GM21528 (cell line): ENCODE results near the gene SPTA1.
"Not testable (repeated sequence)": the region's sequence is repeated elsewhere in the genome, so short reads cannot be mapped to it uniquely, and the experiment has no call there.

Experiments used
- ATAC-seq: cut with Tn5 transposase; IDR thresholded peaks from one replicate; pipeline ENCODE4 v1.9.1; 2021; ENCODE audit warnings: mild to moderate bottlenecking, moderate library complexity; ENCODE audit not compliant: unreplicated experiment, low FRiP score

SPTA1 gene

GRCh38 chr1:158686111-158687009, at the start of gene SPTA1:
TSS of gene SPTA1 (minus strand) at chr1:158686715. CDS start at chr1:158686517, 198 bp downstream.
- ATAC-seq, result no peak

GRCh38 chr1:158735848-158736247, 49.3 kb upstream of the SPTA1 start:
- ATAC-seq, result no peak

GRCh38 chr1:158732524-158732923, 46.0 kb upstream of the SPTA1 start:
- ATAC-seq, result no peak

GRCh38 chr1:158731707-158732106, 45.2 kb upstream of the SPTA1 start:
- ATAC-seq, result no peak

GRCh38 chr1:158730453-158730852, 43.9 kb upstream of the SPTA1 start:
- no peak for ATAC-seq

GRCh38 chr1:158728510-158729225, 42.2 kb upstream of the SPTA1 start:
- no peak for ATAC-seq

- ATAC-seq, result no peak
These were observed 37.9 kb upstream of the SPTA1 start for GRCh38 chr1:158724442-158724841.

- no peak for ATAC-seq
These were observed 34.1 kb upstream of the SPTA1 start, which contains the start of gene OR6K3 for GRCh38 chr1:158720620-158721019. TSS of gene OR6K3 (minus strand) at chr1:158720720. CDS start at chr1:158718115, 2,605 bp downstream.

- no peak for ATAC-seq
These were observed 33.1 kb upstream of the SPTA1 start for GRCh38 chr1:158719664-158720063.

- ATAC-seq, result no peak
These were observed 30.8 kb upstream of the SPTA1 start for GRCh38 chr1:158717344-158717743.

- no peak for ATAC-seq
These were observed 29.8 kb upstream of the SPTA1 start for GRCh38 chr1:158716335-158716734.

- no peak for ATAC-seq
These were observed 28.2 kb upstream of the SPTA1 start for GRCh38 chr1:158714754-158715153.

GRCh38 chr1:158711098-158711497, 24.6 kb upstream of the SPTA1 start:
- ATAC-seq, result no peak

GRCh38 chr1:158706096-158706495, 19.6 kb upstream of the SPTA1 start:
- ATAC-seq, result no peak

GRCh38 chr1:158700552-158700951, 14.0 kb upstream of the SPTA1 start, which contains the start of gene OR6K2:
TSS of gene OR6K2 (minus strand) at chr1:158700652. CDS start at chr1:158700652, 0 bp downstream.
- ATAC-seq, result no peak

GRCh38 chr1:158694596-158694995, 8.1 kb upstream of the SPTA1 start:
- ATAC-seq, result no peak

- ATAC-seq, result no peak
These were observed 5.8 kb upstream of the SPTA1 start for GRCh38 chr1:158692356-158692755.

GRCh38 chr1:158691907-158692306, 5.4 kb upstream of the SPTA1 start:
- no peak for ATAC-seq

GRCh38 chr1:158691149-158691548, 4.6 kb upstream of the SPTA1 start:
- not testable (repeated sequence) for ATAC-seq

GRCh38 chr1:158689875-158690274, 3.4 kb upstream of the SPTA1 start:
- no peak for ATAC-seq

GRCh38 chr1:158689110-158689509, 2.6 kb upstream of the SPTA1 start:
- no peak for ATAC-seq
